Panc1 (cell line): ENCODE data around the gene LATS2. TPM values are rescaled to one million over a fixed set of nuclear protein-coding genes. Genes with fewer than 3 reads are reported as not detected.

Source experiments
- ATAC-seq: fragments of 200-7000 bp; cut with Tn5 transposase; 2 replicates; pipeline ENCODE4 v1.9.1; 2020; ENCODE audit warnings: mild to moderate bottlenecking, moderate library complexity
- BruUV-seq: library from RNA; stranded (reverse); fragments of 400-500 nt; replicated peaks from 2 replicates; lab custom pipeline; 2021; lab: Mats Ljungman, UMichigan
- CTCF ChIA-PET: fragments of 300-600 bp; sonication (Branson Sonifier 250); formaldehyde crosslinking; loops from one replicate; lab custom pipeline; 2022; ENCODE audit warnings: antibody characterized with exemption; lab: Charles Lee
- POLR2A ChIA-PET: fragments of 300-600 bp; sonication (Branson Sonifier 250); formaldehyde crosslinking; loops from one replicate; lab custom pipeline; 2022; ENCODE audit warnings: antibody characterized with exemption; lab: Charles Lee
- DNase-seq: peaks from one replicate; pipeline ENCODE4 v3.0.0-alpha.2; 2010; ENCODE audit warnings: low read depth, low spot score
- H3K27ac ChIP-seq: 2 replicates; pipeline ENCODE4 v1.5.1; 2011; ENCODE audit warnings: mild to moderate bottlenecking, low read length, inconsistent platforms
- H3K27me3 ChIP-seq: fragments of 200-500 bp; sonication (Bioruptor generic); 2 replicates; pipeline ENCODE4 v1.6.0; 2014; ENCODE audit warnings: low read length, inconsistent platforms; ENCODE audit not compliant: control insufficient read depth, insufficient read depth
- H3K36me3 ChIP-seq: fragments of 200-500 bp; sonication (Bioruptor generic); 2 replicates; pipeline ENCODE4 v1.5.1; 2014; ENCODE audit warnings: inconsistent platforms, mild to moderate bottlenecking, low read length, moderate library complexity; ENCODE audit not compliant: control insufficient read depth, insufficient read depth
- H3K4me1 ChIP-seq: 2 replicates; pipeline ENCODE4 v1.5.1; 2011; ENCODE audit warnings: inconsistent platforms, mild to moderate bottlenecking, low read length, moderate library complexity; ENCODE audit not compliant: control insufficient read depth, insufficient read depth
- H3K4me3 ChIP-seq, 2 experiments: 2 replicates each; pipeline ENCODE4 v1.5.1; 2011 to 2012; ENCODE audit warnings: low read depth in 2 of 2, low read length in 2 of 2, mild to moderate bottlenecking in 2 of 2, inconsistent platforms in 1 of 2, moderate library complexity in 1 of 2
- H3K9me3 ChIP-seq: fragments of 200-500 bp; sonication (Bioruptor generic); 2 replicates; pipeline ENCODE4 v1.5.1; 2014; ENCODE audit warnings: low read depth, mild to moderate bottlenecking, inconsistent platforms, low read length, moderate library complexity; ENCODE audit not compliant: control insufficient read depth, insufficient read depth
- POLR2AphosphoS5 ChIP-seq: IDR thresholded peaks from 2 replicates; pipeline ENCODE4 v1.6.1; 2012; ENCODE audit warnings: mild to moderate bottlenecking, low read depth, low read length, moderate library complexity
- SIN3A ChIP-seq: IDR thresholded peaks from 2 replicates; pipeline ENCODE4 v1.6.1; 2012; ENCODE audit warnings: low read depth, mild to moderate bottlenecking, low read length, moderate library complexity, borderline replicate concordance; ENCODE audit not compliant: insufficient read depth
- TCF7L2 ChIP-seq: IDR thresholded peaks from 2 replicates; pipeline ENCODE4 v1.6.1; 2011; ENCODE audit warnings: mild to moderate bottlenecking, low read depth, low read length, inconsistent platforms
- in situ Hi-C: cut with HindIII; loops from 2 replicates; pipeline ENCODE4 v1.10.0; 2016; ENCODE audit warnings: low sequenced_read_pairs, low pct_unique_long_range_greater_than_20kb
- intact Hi-C: fragments of 100-400 bp; cut with micrococcal nuclease; formaldehyde crosslinking; loops from one replicate; pipeline ENCODE4 v1.10.0; 2022; ENCODE audit not compliant: unreplicated experiment
- total RNA-seq: library from RNA; stranded (reverse); gene quantifications from one replicate; pipeline ENCODE4 v1.2.1, GENCODE V29; 2021; ENCODE audit not compliant: unreplicated experiment
- TF ChIP-seq, protein P1 (sequence below), 2 experiments: IDR thresholded peaks; 2 replicates each; pipeline ENCODE4 v1.6.1; 2011 to 2012; ENCODE audit warnings: low read depth in 2 of 2, control low read depth in 1 of 2, low read length in 1 of 2, mild to moderate bottlenecking in 1 of 2, moderate library complexity in 1 of 2; ENCODE audit not compliant: insufficient read depth in 1 of 2
- TF ChIP-seq, protein P2 (sequence below): fragments of 450-650 bp; IDR thresholded peaks from 2 replicates; pipeline ENCODE4 v1.5.1; 2017; ENCODE audit warnings: mild to moderate bottlenecking

The LATS2 gene
- total RNA-seq, 1 experiment from 2014 or later = 24.5 TPM

DNA sequence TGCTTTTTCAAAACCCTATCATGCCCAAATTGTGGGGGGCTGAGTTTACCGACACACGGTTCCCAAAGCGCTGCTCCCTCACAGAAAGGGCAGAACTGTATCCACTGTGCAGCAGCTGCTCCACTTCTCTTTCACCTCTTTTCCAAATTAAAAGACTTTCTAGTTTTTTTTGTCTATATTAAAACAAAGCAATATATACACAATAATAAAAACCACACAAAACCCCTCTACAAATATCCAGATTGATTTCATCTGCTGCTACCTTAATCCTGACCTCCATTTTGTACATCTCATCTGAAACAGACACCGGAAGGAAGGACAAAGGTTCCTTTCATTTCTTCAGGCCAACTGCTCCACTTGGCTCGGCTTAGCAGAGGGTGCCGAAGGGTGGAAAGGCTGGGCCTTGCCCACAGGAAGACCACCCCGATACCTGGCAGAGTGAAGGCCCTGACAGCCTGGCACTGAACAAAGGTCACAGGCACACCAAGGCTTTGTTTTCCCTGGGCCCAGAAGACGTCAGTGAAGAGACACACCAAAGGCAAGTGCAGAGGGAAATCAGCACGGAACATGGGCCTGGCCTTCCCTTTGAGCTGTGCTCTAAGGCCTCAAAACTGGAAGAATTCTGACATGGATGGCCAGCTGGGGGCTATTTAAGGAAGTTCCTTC is 71.6 kb downstream of the LATS2 start:
- no peak for ATAC-seq
- BruUV-seq = no TSS peak
- in situ Hi-C loops (no loop called here), intact Hi-C loops (no loop called here)
- Histone ChIP-seq H3K9me3 (no peaks in the 10 kb centered on the region), H3K4me1 (no peaks in the 10 kb centered on the region), H3K36me3 (no peaks in the 10 kb centered on the region; the same call in none of the 2 replicates), H3K27me3 (no peaks in the 10 kb centered on the region), H3K4me3 (no peak overlapping the region), H3K27ac (no peak overlapping the region)
- no peak for TF ChIP-seq SIN3A
- no peak for TF ChIP-seq TCF7L2
- TF ChIP-seq, protein P1, sequence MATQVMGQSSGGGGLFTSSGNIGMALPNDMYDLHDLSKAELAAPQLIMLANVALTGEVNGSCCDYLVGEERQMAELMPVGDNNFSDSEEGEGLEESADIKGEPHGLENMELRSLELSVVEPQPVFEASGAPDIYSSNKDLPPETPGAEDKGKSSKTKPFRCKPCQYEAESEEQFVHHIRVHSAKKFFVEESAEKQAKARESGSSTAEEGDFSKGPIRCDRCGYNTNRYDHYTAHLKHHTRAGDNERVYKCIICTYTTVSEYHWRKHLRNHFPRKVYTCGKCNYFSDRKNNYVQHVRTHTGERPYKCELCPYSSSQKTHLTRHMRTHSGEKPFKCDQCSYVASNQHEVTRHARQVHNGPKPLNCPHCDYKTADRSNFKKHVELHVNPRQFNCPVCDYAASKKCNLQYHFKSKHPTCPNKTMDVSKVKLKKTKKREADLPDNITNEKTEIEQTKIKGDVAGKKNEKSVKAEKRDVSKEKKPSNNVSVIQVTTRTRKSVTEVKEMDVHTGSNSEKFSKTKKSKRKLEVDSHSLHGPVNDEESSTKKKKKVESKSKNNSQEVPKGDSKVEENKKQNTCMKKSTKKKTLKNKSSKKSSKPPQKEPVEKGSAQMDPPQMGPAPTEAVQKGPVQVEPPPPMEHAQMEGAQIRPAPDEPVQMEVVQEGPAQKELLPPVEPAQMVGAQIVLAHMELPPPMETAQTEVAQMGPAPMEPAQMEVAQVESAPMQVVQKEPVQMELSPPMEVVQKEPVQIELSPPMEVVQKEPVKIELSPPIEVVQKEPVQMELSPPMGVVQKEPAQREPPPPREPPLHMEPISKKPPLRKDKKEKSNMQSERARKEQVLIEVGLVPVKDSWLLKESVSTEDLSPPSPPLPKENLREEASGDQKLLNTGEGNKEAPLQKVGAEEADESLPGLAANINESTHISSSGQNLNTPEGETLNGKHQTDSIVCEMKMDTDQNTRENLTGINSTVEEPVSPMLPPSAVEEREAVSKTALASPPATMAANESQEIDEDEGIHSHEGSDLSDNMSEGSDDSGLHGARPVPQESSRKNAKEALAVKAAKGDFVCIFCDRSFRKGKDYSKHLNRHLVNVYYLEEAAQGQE (IDR thresholded peaks at IDR 0.05; ENCODE audit: insufficient read depth in 1 of 2, low read depth in 2 of 2, low read length in 1 of 2) = no peak
- TF ChIP-seq, protein P2, sequence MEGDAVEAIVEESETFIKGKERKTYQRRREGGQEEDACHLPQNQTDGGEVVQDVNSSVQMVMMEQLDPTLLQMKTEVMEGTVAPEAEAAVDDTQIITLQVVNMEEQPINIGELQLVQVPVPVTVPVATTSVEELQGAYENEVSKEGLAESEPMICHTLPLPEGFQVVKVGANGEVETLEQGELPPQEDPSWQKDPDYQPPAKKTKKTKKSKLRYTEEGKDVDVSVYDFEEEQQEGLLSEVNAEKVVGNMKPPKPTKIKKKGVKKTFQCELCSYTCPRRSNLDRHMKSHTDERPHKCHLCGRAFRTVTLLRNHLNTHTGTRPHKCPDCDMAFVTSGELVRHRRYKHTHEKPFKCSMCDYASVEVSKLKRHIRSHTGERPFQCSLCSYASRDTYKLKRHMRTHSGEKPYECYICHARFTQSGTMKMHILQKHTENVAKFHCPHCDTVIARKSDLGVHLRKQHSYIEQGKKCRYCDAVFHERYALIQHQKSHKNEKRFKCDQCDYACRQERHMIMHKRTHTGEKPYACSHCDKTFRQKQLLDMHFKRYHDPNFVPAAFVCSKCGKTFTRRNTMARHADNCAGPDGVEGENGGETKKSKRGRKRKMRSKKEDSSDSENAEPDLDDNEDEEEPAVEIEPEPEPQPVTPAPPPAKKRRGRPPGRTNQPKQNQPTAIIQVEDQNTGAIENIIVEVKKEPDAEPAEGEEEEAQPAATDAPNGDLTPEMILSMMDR = no peak
- TF ChIP-seq POLR2AphosphoS5 = no peak
- CTCF ChIA-PET = no interaction called here
- no peak for DNase-seq
- POLR2A ChIA-PET = no interaction called here

DNA sequence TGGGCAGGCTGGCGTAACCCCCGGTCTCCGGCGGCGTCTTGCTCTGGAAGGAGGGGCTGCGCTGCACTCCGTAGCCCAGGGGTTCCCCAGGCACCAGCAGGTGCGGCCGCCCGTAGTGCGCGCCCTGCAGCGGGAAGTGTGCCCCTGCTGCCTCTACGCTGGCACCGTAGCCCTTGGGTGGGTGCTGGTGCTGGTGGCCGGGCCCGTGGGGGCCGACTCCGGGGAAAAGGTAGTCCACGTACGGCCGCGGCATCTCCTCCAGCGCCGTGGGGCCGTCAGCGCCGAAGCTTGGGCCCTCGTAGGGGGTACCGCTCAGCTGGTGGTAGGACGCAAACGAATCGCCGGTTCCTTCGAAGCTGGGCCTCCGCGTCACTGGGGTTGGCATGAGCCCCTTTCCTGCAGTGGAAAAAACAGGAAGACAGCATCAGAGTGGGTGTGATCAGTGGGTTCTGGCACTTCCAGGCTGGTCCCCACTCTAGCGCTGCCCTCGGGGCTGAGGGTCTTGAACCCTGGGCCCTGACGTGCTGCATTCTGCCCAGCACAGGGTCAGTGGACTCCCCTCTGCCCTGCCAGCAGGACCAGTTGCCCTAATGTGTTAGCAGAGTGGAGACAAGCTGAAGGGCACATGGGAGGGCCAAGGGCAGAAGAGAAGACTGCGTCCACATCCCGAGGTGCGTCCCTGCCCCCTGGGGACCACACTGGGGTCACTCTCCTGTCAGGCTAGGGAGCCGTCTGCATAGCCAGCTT is 72.3 kb downstream of the LATS2 start:
- H3K4me1 ChIP-seq = no peaks in the 10 kb centered on the region
- DNase-seq (no peak), ATAC-seq (no peak)
- CTCF ChIA-PET = no interaction called here
- no peak overlapping the region for H3K4me3 ChIP-seq
- TF ChIP-seq TCF7L2 = no peak
- TF ChIP-seq, protein P2 = no peak
- no peak for TF ChIP-seq POLR2AphosphoS5
- TF ChIP-seq SIN3A = no peak
- TF ChIP-seq, protein P1 (IDR thresholded peaks at IDR 0.05; ENCODE audit: insufficient read depth in 1 of 2, low read depth in 2 of 2, low read length in 1 of 2) = no peak
- H3K27me3 ChIP-seq = no peaks in the 10 kb centered on the region
- no peaks in the 10 kb centered on the region; the same call in none of the 2 replicates for H3K36me3 ChIP-seq
- intact Hi-C loops (no loop called here), in situ Hi-C loops (no loop called here)
- BruUV-seq = no TSS peak
- no peaks in the 10 kb centered on the region for H3K9me3 ChIP-seq
- POLR2A ChIA-PET = no interaction called here
- no peak overlapping the region for H3K27ac ChIP-seq
